Gastrocnemius medialis (tissue), 4 donors: ENCODE results near the gene KCNJ1. TPM values are rescaled to one million over a fixed set of nuclear protein-coding genes. Genes with fewer than 3 reads are reported as not detected.

ENCODE experiments used
- ATAC-seq, 2 donors: fragments of 150-250 bp; one replicate each; pipeline ENCODE4 v1.9.1; 2016
- DNase-seq, 2 donors: peaks; one replicate each; pipeline ENCODE4 v3.0.0-alpha.2; 2019
- H3K27ac ChIP-seq, 4 donors: fragments of 200-600 bp; sonication (generic); 1 replicate in 1 of 4; 2 replicates in 3 of 4; pipeline ENCODE4 v1.5.1; 2016 to 2018; ENCODE audit warnings: mild to moderate bottlenecking in 2 of 4, moderate library complexity in 1 of 4
- H3K27me3 ChIP-seq, 3 donors: fragments of 200-600 bp; sonication (generic) in 2 of 3; 1 replicate in 1 of 3; 2 replicates in 2 of 3; pipeline versions ENCODE4 v1.5.1 to v1.6.0; 2016 to 2019; ENCODE audit warnings: mild to moderate bottlenecking in 1 of 3, moderate library complexity in 1 of 3
- H3K36me3 ChIP-seq, 2 donors: fragments of 200-600 bp; sonication (generic) in 1 of 2; one replicate each; pipeline ENCODE4 v1.5.1; 2017 to 2018
- H3K4me1 ChIP-seq, 2 donors: fragments of 200-600 bp; sonication (generic) in 1 of 2; one replicate each; pipeline ENCODE4 v1.5.1; 2016 to 2017; ENCODE audit warnings: mild to moderate bottlenecking in 2 of 2
- H3K4me3 ChIP-seq, 4 donors: fragments of 200-600 bp; sonication (generic) in 3 of 4; 1 replicate in 1 of 4; 2 replicates in 3 of 4; pipeline ENCODE4 v1.5.1; 2016 to 2019; ENCODE audit warnings: mild to moderate bottlenecking in 2 of 4
- H3K9me3 ChIP-seq, 3 donors: fragments of 200-600 bp; sonication (generic) in 2 of 3; 1 replicate in 1 of 3; 2 replicates in 2 of 3; pipeline ENCODE4 v1.5.1; 2016 to 2019
- CTCF ChIP-seq, 5 experiments: fragments of 450-650 bp in 3 of 5; fragments of 200-600 bp in 2 of 5; sonication (generic) in 2 of 5; IDR thresholded peaks in 4 of 5; conservative IDR thresholded peaks in 1 of 5; 1 replicate in 4 of 5; 2 replicates in 1 of 5; pipeline ENCODE4 v1.5.1; 2016 to 2019; ENCODE audit warnings: antibody characterized with exemption in 5 of 5, mild to moderate bottlenecking in 3 of 5, moderate library complexity in 3 of 5
- POLR2A ChIP-seq, 2 donors: fragments of 450-650 bp; IDR thresholded peaks; one replicate each; pipeline ENCODE4 v1.6.1; 2017; ENCODE audit warnings: antibody characterized with exemption in 2 of 2, mild to moderate bottlenecking in 2 of 2, moderate library complexity in 2 of 2
- in situ Hi-C, 4 donors: fragments of 200-750 bp; cut with MboI; loops; one replicate each; pipeline versions ENCODE4 v1.15.0 to v1.8.0; 2017; ENCODE audit warnings: low sequenced_read_pairs in 4 of 4
- intact Hi-C: fragments of 100-400 bp; cut with DNase I; formaldehyde crosslinking; loops from one replicate; pipeline ENCODE4 v1.15.1; 2023; ENCODE audit warnings: low total_unique reads
- total RNA-seq, 4 donors: library from RNA; depleted of rRNA; stranded (reverse); fragments of >200 nt; gene quantifications; one replicate each; pipeline versions ENCODE4 v1.1.0 to v1.2.3, GENCODE V29; 2016

KCNJ1 gene
- total RNA-seq, 4 donors from 2014 or later: 3.1 TPM; not detected in 3

- Histone ChIP-seq H3K36me3 (no peaks in the 10 kb centered on the region), H3K4me1 (no peaks in the 10 kb centered on the region), H3K9me3 (no peaks in the 10 kb centered on the region), H3K27ac (no peak overlapping the region), H3K27me3 (peaks cover 0 to 2% (median 0%) of the 10 kb centered on the region in 3 donors), H3K4me3 (no peak overlapping the region)
- no peak for DNase-seq
- intact Hi-C loops: no loop called here
- ATAC-seq: no peak
- TF ChIP-seq CTCF (IDR thresholded peaks at IDR 0.05 in 4 of 5, conservative IDR thresholded peaks at IDR 0.05 in 1 of 5) (no peak), POLR2A (IDR thresholded peaks at IDR 0.05) (no peak)
- in situ Hi-C loops: loop anchor here in 1 of 4 donors (5.0 to 25.0 kb wide), 2 partner anchors 70 to 455 kb away; no protein-coding TSS in a partner anchor
These were observed 15.4 kb upstream of the KCNJ1 start for GRCh38 chr11:128882451-128882850.

GRCh38 chr11:128881221-128881620 lies 14.1 kb upstream of the KCNJ1 start:
- H3K36me3 ChIP-seq: no peaks in the 10 kb centered on the region
- no peak for ATAC-seq
- peaks cover 0 to 5% (median 0%) of the 10 kb centered on the region in 3 donors for H3K27me3 ChIP-seq
- TF ChIP-seq POLR2A (IDR thresholded peaks at IDR 0.05) (no peak), CTCF (IDR thresholded peaks at IDR 0.05 in 4 of 5, conservative IDR thresholded peaks at IDR 0.05 in 1 of 5) (no peak)
- DNase-seq: no peak
- in situ Hi-C loops: loop anchor here in 1 of 4 donors (5.0 to 25.0 kb wide), 2 partner anchors 71 to 456 kb away; no protein-coding TSS in a partner anchor
- no peak overlapping the region for H3K27ac ChIP-seq
- H3K9me3 ChIP-seq: no peaks in the 10 kb centered on the region
- H3K4me1 ChIP-seq: no peaks in the 10 kb centered on the region
- no peak overlapping the region for H3K4me3 ChIP-seq
- intact Hi-C loops: no loop called here

GRCh38 chr11:128879817-128880216 lies 12.7 kb upstream of the KCNJ1 start:
- Histone ChIP-seq H3K36me3 (no peaks in the 10 kb centered on the region), H3K27me3 (peaks cover 0 to 5% (median 0%) of the 10 kb centered on the region in 3 donors), H3K27ac (no peak overlapping the region), H3K9me3 (no peaks in the 10 kb centered on the region), H3K4me1 (no peaks in the 10 kb centered on the region), H3K4me3 (no peak overlapping the region)
- ATAC-seq (no peak), DNase-seq (no peak)
- in situ Hi-C loops (loop anchor here in 1 of 4 donors (5.0 to 25.0 kb wide), 2 partner anchors 72 to 457 kb away; no protein-coding TSS in a partner anchor), intact Hi-C loops (no loop called here)
- TF ChIP-seq CTCF (IDR thresholded peaks at IDR 0.05 in 4 of 5, conservative IDR thresholded peaks at IDR 0.05 in 1 of 5) (no peak), POLR2A (IDR thresholded peaks at IDR 0.05) (no peak)

GRCh38 chr11:128878455-128878854 lies 11.4 kb upstream of the KCNJ1 start:
- in situ Hi-C loops (loop anchor here in 1 of 4 donors (25.0 kb wide), 1 partner anchor 459 kb away; no protein-coding TSS in a partner anchor), intact Hi-C loops (no loop called here)
- Histone ChIP-seq H3K27me3 (peaks cover 0 to 5% (median 0%) of the 10 kb centered on the region in 3 donors), H3K36me3 (no peaks in the 10 kb centered on the region), H3K27ac (no peak overlapping the region), H3K9me3 (no peaks in the 10 kb centered on the region), H3K4me1 (no peaks in the 10 kb centered on the region), H3K4me3 (no peak overlapping the region)
- TF ChIP-seq POLR2A (IDR thresholded peaks at IDR 0.05) (no peak), CTCF (IDR thresholded peaks at IDR 0.05 in 4 of 5, conservative IDR thresholded peaks at IDR 0.05 in 1 of 5) (no peak)
- ATAC-seq (no peak), DNase-seq (no peak)

GRCh38 chr11:128877726-128878125 lies 10.6 kb upstream of the KCNJ1 start:
- Histone ChIP-seq H3K9me3 (no peaks in the 10 kb centered on the region), H3K36me3 (no peaks in the 10 kb centered on the region), H3K4me3 (no peak overlapping the region), H3K27me3 (peaks cover 0 to 5% (median 0%) of the 10 kb centered on the region in 3 donors), H3K27ac (no peak overlapping the region), H3K4me1 (no peaks in the 10 kb centered on the region)
- in situ Hi-C loops: loop anchor here in 1 of 4 donors (25.0 kb wide), 1 partner anchor 460 kb away; no protein-coding TSS in a partner anchor
- ATAC-seq: no peak
- TF ChIP-seq POLR2A (IDR thresholded peaks at IDR 0.05) (no peak), CTCF (IDR thresholded peaks at IDR 0.05 in 4 of 5, conservative IDR thresholded peaks at IDR 0.05 in 1 of 5) (no peak)
- intact Hi-C loops: no loop called here
- DNase-seq: no peak
